Suprapubic skin (tissue), 3 donors: ENCODE results near the gene CRTAC1.

Experiments used
- EP300 ChIP-seq: sonication (generic); formaldehyde crosslinking; IDR thresholded peaks from one replicate; pipeline ENCODE4 v1.6.1; 2017; ENCODE audit warnings: antibody characterized with exemption
- TF ChIP-seq, protein P1 (sequence below), 2 donors: fragments of 200-600 bp in 1 of 2; fragments of 450-650 bp in 1 of 2; sonication (generic) in 1 of 2; IDR thresholded peaks; one replicate each; pipeline ENCODE4 v1.5.1; 2016 to 2019; ENCODE audit warnings: antibody characterized with exemption in 2 of 2, mild to moderate bottlenecking in 1 of 2, moderate library complexity in 1 of 2

DNA sequence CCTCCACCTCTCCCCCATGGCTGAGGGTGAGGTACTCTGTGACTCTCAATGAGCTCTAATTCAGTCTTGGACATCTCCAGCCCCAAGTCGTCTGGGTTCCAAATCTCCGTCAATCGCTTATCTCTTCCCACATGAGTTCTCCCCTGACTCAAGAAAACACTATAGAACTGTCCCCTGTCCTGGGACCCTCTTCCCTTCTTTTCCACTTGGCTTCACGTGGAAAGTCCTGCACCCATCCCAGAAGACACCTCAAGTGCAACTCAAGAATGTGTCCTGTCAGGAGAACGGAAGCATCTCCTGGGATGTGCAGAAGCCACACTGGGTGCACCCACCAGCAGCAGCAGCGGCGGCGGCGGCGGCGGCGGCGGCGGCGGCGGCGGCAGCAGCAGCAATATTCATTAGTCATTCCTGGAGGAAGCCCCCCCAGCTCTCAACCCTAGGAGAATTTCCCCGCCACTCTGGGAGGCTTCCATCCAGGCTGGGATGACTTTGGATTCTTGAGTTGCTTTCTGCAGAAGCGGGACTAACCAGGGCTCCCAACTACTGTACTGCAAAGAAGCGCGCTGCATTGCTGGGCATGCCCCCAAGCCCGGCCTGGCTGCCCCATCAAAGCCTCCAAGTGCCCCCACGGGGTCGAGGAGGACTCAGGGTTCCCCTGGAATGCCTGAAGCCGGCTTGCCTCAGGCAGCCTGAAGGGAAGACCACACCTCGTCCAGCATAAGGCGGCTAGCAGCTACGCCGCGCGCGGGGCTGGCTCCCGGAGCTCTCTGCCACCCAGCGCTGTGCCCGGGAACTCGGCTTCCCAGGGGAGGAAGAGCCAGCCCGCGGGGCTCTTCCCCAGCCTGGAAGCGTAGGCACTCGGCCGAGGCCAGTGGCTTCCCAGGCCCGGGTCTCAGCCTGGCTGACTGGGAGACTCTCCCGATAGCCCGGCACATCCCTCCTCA lies 1.0 kb downstream of the CRTAC1 start:
- no peak for TF ChIP-seq EP300
- TF ChIP-seq, protein P1, sequence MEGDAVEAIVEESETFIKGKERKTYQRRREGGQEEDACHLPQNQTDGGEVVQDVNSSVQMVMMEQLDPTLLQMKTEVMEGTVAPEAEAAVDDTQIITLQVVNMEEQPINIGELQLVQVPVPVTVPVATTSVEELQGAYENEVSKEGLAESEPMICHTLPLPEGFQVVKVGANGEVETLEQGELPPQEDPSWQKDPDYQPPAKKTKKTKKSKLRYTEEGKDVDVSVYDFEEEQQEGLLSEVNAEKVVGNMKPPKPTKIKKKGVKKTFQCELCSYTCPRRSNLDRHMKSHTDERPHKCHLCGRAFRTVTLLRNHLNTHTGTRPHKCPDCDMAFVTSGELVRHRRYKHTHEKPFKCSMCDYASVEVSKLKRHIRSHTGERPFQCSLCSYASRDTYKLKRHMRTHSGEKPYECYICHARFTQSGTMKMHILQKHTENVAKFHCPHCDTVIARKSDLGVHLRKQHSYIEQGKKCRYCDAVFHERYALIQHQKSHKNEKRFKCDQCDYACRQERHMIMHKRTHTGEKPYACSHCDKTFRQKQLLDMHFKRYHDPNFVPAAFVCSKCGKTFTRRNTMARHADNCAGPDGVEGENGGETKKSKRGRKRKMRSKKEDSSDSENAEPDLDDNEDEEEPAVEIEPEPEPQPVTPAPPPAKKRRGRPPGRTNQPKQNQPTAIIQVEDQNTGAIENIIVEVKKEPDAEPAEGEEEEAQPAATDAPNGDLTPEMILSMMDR (IDR thresholded peaks at IDR 0.05) = no peak
